K562 (cell line): ENCODE measurements around the gene ELP5. TPM values are rescaled to one million over a fixed set of nuclear protein-coding genes. Genes with fewer than 3 reads are reported as not detected.

Experiments
- ARHGAP35 ChIP-seq: fragments of 450-650 bp; IDR thresholded peaks from 2 replicates; pipeline ENCODE4 v1.6.1; 2018; ENCODE audit not compliant: partially characterized antibody
- BRD4 ChIP-seq: fragments of 200-600 bp; sonication (generic); IDR thresholded peaks from 2 replicates; pipeline ENCODE4 v1.6.1; 2017; ENCODE audit warnings: inconsistent platforms
- CHD4 ChIP-seq: fragments of 200-600 bp; sonication (generic); IDR thresholded peaks from 3 replicates; pipeline ENCODE4 v1.6.1; 2012; ENCODE audit warnings: low read depth, mild to moderate bottlenecking, mixed read lengths, low read length, inconsistent platforms; ENCODE audit not compliant: insufficient read depth, insufficient replicate concordance, poor library complexity, severe bottlenecking
- EP400 ChIP-seq: fragments of 450-650 bp; IDR thresholded peaks from 2 replicates; pipeline ENCODE4 v1.6.1; 2017; ENCODE audit warnings: antibody characterized with exemption, mild to moderate bottlenecking, moderate library complexity
- FOXJ3 ChIP-seq: sonication (generic); formaldehyde crosslinking; IDR thresholded peaks from 2 replicates; pipeline ENCODE4 v1.4.0; 2020; ENCODE audit warnings: mild to moderate bottlenecking, missing genetic modification reagents
- FOXK2 ChIP-seq, 2 experiments: fragments of 450-650 bp; IDR thresholded peaks in 1 of 2; conservative IDR thresholded peaks in 1 of 2; 2 replicates each; pipeline ENCODE4 v1.6.1; 2016; ENCODE audit warnings: low read depth in 2 of 2, mild to moderate bottlenecking in 1 of 2
- HDAC1 ChIP-seq, 2 experiments: fragments of 450-650 bp; IDR thresholded peaks; 2 replicates each; pipeline ENCODE4 v1.6.1; 2016 to 2017; ENCODE audit warnings: inconsistent platforms in 1 of 2, mild to moderate bottlenecking in 1 of 2, moderate library complexity in 1 of 2
- KLF16 ChIP-seq: IDR thresholded peaks from 2 replicates; pipeline ENCODE4 v1.6.1; 2016; ENCODE audit warnings: antibody characterized with exemption
- NFE2 ChIP-seq: IDR thresholded peaks from 2 replicates; pipeline ENCODE4 v1.6.1; 2014; ENCODE audit warnings: antibody characterized with exemption, low read depth
- NFRKB ChIP-seq: fragments of 450-650 bp; IDR thresholded peaks from 2 replicates; pipeline ENCODE4 v1.6.1; 2016; ENCODE audit warnings: low read depth
- NR1H2 ChIP-seq: sonication (generic); formaldehyde crosslinking; IDR thresholded peaks from 2 replicates; pipeline ENCODE4 v1.4.0; 2020; ENCODE audit warnings: mild to moderate bottlenecking, missing genetic modification reagents
- PHF8 ChIP-seq: fragments of 200-600 bp; sonication (generic); IDR thresholded peaks from 2 replicates; pipeline ENCODE4 v1.6.1; 2012; ENCODE audit warnings: mixed run types, mild to moderate bottlenecking, inconsistent platforms, low read length, moderate library complexity, borderline replicate concordance
- SMARCC2 ChIP-seq: fragments of 450-650 bp; IDR thresholded peaks from 2 replicates; pipeline ENCODE4 v1.6.1; 2017; ENCODE audit warnings: antibody characterized with exemption, moderate library complexity, mild to moderate bottlenecking, low read depth
- STAG1 ChIP-seq: sonication (generic); formaldehyde crosslinking; IDR thresholded peaks from 2 replicates; pipeline ENCODE4 v1.5.0; 2020; ENCODE audit warnings: missing genetic modification reagents, borderline replicate concordance
- TGIF2 ChIP-seq: sonication (generic); formaldehyde crosslinking; IDR thresholded peaks from 2 replicates; pipeline ENCODE4 v1.8.1; 2022; ENCODE audit warnings: mild to moderate bottlenecking, missing genetic modification reagents, moderate library complexity
- ZFP30 ChIP-seq: fragments of 250-450 bp; sonication (Bioruptor Pico); IDR thresholded peaks from 2 replicates; pipeline ENCODE4 v1.8.0; 2022; ENCODE audit warnings: moderate library complexity, mild to moderate bottlenecking, inconsistent platforms, borderline replicate concordance
- ZNF696 ChIP-seq: fragments of 250-450 bp; sonication (Bioruptor Pico); conservative IDR thresholded peaks from 2 replicates; pipeline ENCODE4 v1.4.0; 2020; ENCODE audit warnings: mild to moderate bottlenecking, moderate library complexity
- polyA plus RNA-seq, 8 experiments: library from polyadenylated mRNA; depleted of rRNA in 4 of 8; stranded (reverse) in 5 of 8; unstranded in 3 of 8; fragments of >200 nt; fragmentation: Nextera tagmentation in 2 of 8; fragmentation: Illumina TruSeq in 1 of 8; extraction: Ambion mirVana in 2 of 8; extraction: Trizol in 1 of 8; gene quantifications; 2 replicates each; pipeline versions ENCODE4 v1.2.1 to v1.2.3, GENCODE V29; 2011 to 2014; ENCODE audit warnings: inconsistent platforms in 1 of 8, missing spikeins in 1 of 8
- total RNA-seq, 7 experiments: library from RNA; depleted of rRNA in 6 of 7; stranded (reverse); fragments of >200 nt in 6 of 7; fragmentation: Illumina TruSeq in 2 of 7; extraction: Trizol in 2 of 7; gene quantifications; 2 replicates each; pipeline versions ENCODE4 v1.2.1 to v1.2.3, GENCODE V29; 2011 to 2021; ENCODE audit warnings: low replicate concordance in 1 of 7
- TF ChIP-seq, protein P1 (sequence below): fragments of 250-450 bp; sonication (Bioruptor Pico); IDR thresholded peaks from 2 replicates; pipeline ENCODE4 v1.6.1; 2021; ENCODE audit warnings: mild to moderate bottlenecking
- TF ChIP-seq, protein P2 (sequence below): sonication (generic); formaldehyde crosslinking; IDR thresholded peaks from 2 replicates; pipeline ENCODE4 v1.8.1; 2022; ENCODE audit warnings: missing genetic modification reagents
- TF ChIP-seq, protein P3 (sequence below): fragments of 250-450 bp; sonication (Bioruptor Pico); IDR thresholded peaks from 2 replicates; pipeline ENCODE4 v1.5.0; 2020; ENCODE audit warnings: mild to moderate bottlenecking
- TF ChIP-seq, protein P4 (sequence below): fragments of 250-450 bp; sonication (Bioruptor Pico); IDR thresholded peaks from 2 replicates; pipeline ENCODE4 v1.8.0; 2021; ENCODE audit warnings: moderate library complexity, mild to moderate bottlenecking, inconsistent platforms

Gene ELP5
- total and polyA plus RNA-seq, 9 of the 15 experiments (the other 6 are each of a cell fraction or from before 2014, with no cell fraction given), result 25.7 to 77.9 (median 52.9) TPM

DNA sequence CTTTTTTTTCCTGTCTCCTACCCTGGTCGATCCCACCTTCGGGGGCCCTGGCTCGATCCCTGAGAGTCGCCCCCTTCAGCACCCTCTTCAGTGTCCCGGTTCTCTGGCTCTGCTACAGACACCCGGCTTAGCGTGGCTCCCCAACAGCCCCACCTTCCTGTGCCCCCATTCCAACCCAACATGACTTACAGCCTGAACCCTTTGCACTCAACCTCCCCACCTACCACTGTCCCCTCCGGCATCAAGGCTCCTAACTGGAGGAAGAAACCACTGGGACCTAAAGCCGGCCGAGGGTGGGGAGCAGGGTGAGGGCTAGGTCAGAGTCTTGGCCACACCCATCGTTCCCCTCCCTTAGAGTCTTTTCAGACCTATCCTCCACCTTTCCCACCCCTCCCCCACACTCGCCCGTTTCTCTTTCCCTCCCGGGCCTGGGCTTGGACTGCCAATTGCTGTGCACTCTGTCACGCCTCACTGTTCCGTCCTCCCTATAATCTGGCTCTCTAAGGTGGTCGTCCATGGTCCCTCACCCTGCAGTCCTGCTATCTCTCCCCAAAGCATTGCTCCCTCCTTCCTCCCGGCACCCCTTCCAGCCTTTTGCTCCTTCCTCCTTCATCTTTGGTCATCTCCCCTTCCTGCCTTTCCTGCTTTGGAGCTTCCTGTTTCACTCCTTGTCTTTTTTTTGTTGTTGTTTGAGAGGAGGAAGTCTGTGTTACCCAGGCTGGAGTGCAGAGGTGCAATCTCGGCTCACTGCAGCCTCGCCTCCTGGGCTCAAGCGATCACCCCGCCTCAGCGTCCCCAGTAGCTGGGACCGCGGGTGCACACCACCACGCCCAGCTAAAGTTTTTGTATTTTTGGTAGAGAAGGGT, 11.2 kb downstream of the ELP5 start (continued):
- no peak for TF ChIP-seq CHD4
- TF ChIP-seq BRD4, result no peak
- no peak for TF ChIP-seq KLF16
- no peak for TF ChIP-seq TGIF2 (CRISPR knock-in tag)
- TF ChIP-seq ZNF696, result no peak
- TF ChIP-seq, protein P1, sequence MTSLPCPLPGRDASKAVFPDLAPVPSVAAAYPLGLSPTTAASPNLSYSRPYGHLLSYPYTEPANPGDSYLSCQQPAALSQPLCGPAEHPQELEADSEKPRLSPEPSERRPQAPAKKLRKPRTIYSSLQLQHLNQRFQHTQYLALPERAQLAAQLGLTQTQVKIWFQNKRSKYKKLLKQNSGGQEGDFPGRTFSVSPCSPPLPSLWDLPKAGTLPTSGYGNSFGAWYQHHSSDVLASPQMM (CRISPR knock-in tag), result no peak
- peak in 1 of 2 experiments; percentile 81; a peak in 2 of 4 replicates for TF ChIP-seq HDAC1 (IDR thresholded peaks at IDR 0.05)
- TF ChIP-seq ZFP30 (CRISPR knock-in tag), result no peak
- TF ChIP-seq EP400, result 0 out of 2 replicates have a peak, but pooled peaks have one; percentile 25
- no peak for TF ChIP-seq ARHGAP35
- TF ChIP-seq PHF8, result peak; percentile 49; the same call in 1 of the 2 replicates
- 0 out of 2 replicates have a peak, but pooled peaks have one; percentile 70 for TF ChIP-seq NFRKB
- TF ChIP-seq, protein P2, sequence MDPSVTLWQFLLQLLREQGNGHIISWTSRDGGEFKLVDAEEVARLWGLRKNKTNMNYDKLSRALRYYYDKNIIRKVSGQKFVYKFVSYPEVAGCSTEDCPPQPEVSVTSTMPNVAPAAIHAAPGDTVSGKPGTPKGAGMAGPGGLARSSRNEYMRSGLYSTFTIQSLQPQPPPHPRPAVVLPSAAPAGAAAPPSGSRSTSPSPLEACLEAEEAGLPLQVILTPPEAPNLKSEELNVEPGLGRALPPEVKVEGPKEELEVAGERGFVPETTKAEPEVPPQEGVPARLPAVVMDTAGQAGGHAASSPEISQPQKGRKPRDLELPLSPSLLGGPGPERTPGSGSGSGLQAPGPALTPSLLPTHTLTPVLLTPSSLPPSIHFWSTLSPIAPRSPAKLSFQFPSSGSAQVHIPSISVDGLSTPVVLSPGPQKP (CRISPR knock-in tag), result no peak
- no peak for TF ChIP-seq NFE2
- TF ChIP-seq, protein P3, sequence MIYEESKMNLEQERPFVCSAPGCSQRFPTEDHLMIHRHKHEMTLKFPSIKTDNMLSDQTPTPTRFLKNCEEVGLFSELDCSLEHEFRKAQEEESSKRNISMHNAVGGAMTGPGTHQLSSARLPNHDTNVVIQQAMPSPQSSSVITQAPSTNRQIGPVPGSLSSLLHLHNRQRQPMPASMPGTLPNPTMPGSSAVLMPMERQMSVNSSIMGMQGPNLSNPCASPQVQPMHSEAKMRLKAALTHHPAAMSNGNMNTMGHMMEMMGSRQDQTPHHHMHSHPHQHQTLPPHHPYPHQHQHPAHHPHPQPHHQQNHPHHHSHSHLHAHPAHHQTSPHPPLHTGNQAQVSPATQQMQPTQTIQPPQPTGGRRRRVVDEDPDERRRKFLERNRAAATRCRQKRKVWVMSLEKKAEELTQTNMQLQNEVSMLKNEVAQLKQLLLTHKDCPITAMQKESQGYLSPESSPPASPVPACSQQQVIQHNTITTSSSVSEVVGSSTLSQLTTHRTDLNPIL, result no peak
- TF ChIP-seq, protein P4, sequence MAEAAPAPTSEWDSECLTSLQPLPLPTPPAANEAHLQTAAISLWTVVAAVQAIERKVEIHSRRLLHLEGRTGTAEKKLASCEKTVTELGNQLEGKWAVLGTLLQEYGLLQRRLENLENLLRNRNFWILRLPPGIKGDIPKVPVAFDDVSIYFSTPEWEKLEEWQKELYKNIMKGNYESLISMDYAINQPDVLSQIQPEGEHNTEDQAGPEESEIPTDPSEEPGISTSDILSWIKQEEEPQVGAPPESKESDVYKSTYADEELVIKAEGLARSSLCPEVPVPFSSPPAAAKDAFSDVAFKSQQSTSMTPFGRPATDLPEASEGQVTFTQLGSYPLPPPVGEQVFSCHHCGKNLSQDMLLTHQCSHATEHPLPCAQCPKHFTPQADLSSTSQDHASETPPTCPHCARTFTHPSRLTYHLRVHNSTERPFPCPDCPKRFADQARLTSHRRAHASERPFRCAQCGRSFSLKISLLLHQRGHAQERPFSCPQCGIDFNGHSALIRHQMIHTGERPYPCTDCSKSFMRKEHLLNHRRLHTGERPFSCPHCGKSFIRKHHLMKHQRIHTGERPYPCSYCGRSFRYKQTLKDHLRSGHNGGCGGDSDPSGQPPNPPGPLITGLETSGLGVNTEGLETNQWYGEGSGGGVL (CRISPR knock-in tag), result no peak
- TF ChIP-seq SMARCC2, result no peak
- TF ChIP-seq FOXK2 (conservative IDR thresholded peaks at IDR 0.05 in 1 of 2, IDR thresholded peaks at IDR 0.05 in 1 of 2; ENCODE audit: low read depth in 2 of 2), result peak; percentile 66 to 69; a peak in 3 of 4 replicates
- no peak for TF ChIP-seq NR1H2 (CRISPR knock-in tag)
- no peak for TF ChIP-seq STAG1 (CRISPR knock-in tag)
- no peak for TF ChIP-seq FOXJ3 (CRISPR knock-in tag)
